HG03095 (cell line): ENCODE results near the gene TSN.
"Not testable (repeated sequence)": the region's sequence is repeated elsewhere in the genome, so short reads cannot be mapped to it uniquely, and the experiment has no call there.

Source experiments
- ATAC-seq: cut with Tn5 transposase; IDR thresholded peaks from one replicate; pipeline ENCODE4 v1.9.1; 2021; ENCODE audit warnings: moderate library complexity; ENCODE audit not compliant: unreplicated experiment

TSN gene

GRCh38 chr2:121755237-121756111, at the start of gene TSN:
Gene TSN, plus strand, starts transcription at chr2:121755651. Its CDS starts 129 bp downstream, at chr2:121755780.
- peak; percentile 100 for ATAC-seq

GRCh38 chr2:121705958-121706357, 49.5 kb upstream of the TSN start:
- no peak for ATAC-seq

DNA sequence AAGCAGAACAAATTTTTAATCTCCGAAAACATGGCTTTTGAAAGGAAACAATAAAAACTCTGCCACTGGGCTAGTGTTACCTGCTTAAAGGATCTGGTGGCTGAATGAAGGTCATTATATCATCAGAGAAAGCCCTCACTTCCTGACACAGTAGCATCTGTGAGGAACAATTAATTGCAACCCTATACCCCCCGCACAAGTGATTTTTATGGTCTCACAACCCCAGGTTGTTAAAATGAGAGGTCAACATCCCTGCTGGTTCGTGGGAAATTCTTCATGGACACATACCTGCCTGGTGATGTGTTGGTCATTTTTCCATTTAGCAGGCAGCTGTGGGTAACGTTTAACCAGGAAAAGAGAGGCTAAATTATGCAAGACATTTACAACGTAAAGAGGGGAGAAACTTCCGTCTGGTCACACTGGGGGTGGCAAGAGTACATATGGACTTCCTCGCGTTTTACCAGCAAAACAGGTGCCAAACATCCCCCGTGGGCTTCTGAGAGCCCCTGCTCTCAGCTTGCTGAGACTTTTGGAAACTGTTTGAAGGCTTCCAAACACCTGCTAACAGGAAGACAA, 48.0 kb upstream of the TSN start:
- ATAC-seq = no peak

DNA sequence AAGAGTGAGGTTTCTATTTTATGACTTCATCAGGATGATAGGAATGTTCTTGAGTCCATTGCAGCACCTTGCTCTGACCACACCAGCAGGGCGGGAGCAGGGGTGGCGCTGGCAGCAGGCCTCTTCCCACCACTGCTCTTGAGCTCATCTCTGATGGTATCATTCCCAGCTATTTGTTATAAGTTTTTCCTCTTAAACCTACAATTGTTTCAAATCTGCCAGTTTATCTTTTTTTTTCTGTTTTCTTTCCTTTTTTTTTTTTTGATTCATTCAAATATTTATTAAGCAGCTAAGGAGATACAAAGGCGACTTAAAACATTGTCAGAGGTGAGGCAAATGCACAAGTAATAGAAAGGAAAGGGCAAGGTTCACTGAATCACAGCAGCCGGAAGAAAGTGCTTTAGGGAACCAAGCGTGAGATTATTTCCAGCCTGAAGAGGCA, 47.5 kb upstream of the TSN start:
- no peak for ATAC-seq

- no peak for ATAC-seq
Observed at GRCh38 chr2:121709776-121710469, 45.5 kb upstream of the TSN start.

- no peak for ATAC-seq
Observed at GRCh38 chr2:121710470-121711170, 44.8 kb upstream of the TSN start.

- not testable (repeated sequence) for ATAC-seq
Observed at GRCh38 chr2:121711481-121711880, 44.0 kb upstream of the TSN start.

DNA sequence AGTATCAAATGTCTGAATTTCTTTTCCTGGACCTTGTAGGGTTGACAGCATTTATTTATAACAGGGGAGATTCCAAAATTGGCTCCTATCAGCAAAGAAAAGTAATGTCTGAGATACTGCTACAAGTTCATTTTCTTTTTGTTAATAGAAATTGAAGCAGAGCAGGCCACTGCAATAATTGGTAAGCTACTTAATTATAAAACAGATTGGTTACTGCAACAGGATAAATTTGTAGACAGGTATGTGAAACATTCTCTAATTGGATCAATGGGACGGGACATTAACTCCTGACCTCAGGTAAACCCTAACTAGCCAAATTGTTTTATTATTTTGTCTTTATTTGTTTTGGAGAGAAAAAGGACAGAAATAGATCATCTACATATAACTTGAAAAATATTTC, 39.3 kb upstream of the TSN start:
- no peak for ATAC-seq

DNA sequence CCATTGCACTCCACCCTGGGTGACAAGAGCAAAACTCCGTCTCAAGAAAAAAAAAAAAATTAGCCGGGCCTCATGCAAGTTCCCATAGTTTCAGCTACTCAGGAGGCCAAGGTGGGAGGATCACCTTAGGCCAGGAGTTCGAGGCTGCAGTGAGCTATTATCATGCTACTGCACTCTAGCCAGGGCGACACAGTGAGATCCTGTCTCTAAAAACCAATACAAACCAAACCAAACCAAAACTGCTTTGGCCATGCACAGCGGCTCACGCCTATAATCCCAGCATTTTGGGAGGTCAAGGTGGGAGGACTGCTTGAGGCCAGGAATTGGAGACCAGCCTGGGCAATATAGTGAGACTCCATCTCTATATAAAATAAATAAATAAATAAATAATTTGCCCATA, 37.9 kb upstream of the TSN start:
- ATAC-seq = no peak

GRCh38 chr2:121721926-121722325, 33.5 kb upstream of the TSN start:
- no peak for ATAC-seq

DNA sequence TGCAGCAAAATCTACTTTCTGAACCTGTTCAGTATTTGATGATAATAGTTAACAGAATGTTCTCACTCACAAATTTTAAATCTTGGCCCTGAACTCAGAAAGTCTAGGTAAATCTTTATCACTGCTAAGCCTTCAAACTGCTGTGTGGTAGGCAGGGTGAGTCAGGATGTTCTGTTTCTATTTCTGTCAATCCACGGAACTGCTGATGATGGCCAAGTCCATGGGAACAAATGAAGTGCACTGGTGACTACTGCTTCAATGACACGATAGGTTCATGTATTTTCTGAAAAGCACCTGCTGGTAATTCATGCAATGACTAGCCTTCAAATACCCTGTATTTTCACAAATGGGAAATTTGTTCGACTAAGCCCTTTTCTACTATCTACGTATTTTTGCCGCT, 33.0 kb upstream of the TSN start:
- ATAC-seq = no peak

GRCh38 chr2:121723316-121723715, 32.1 kb upstream of the TSN start:
- no peak for ATAC-seq

- no peak for ATAC-seq
Observed at GRCh38 chr2:121727332-121727731, 28.1 kb upstream of the TSN start.

GRCh38 chr2:121727950-121728349, 27.5 kb upstream of the TSN start:
- ATAC-seq = no peak

DNA sequence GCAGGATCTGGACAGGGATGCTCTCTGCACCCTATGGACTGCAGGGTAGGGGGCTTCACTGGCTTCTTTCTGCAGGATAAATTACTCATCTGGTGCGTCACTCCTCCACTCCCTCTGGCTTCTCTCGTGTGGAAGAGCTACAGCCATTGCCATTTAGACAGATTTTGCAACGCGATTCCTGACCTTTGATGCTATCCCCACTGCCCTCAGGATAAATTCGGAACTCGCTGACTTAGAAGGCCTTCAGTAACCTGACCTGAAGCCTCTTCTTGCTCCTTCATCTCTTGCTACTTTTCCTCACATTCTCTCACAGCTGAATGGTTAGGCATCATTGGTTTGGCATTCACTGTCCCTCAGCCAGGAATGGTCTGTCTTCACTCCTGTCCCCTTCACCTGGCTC, 24.1 kb upstream of the TSN start:
- ATAC-seq = no peak

GRCh38 chr2:121734544-121734943, 20.9 kb upstream of the TSN start:
- not testable (repeated sequence) for ATAC-seq

- ATAC-seq = no peak
Observed at GRCh38 chr2:121735518-121736074, 19.9 kb upstream of the TSN start.

GRCh38 chr2:121736140-121736461, 19.4 kb upstream of the TSN start:
- no peak for ATAC-seq

- peak; percentile 91 for ATAC-seq
Observed at GRCh38 chr2:121736462-121737336, 18.8 kb upstream of the TSN start, which contains the start of gene NIFK. Gene NIFK, minus strand, starts transcription at chr2:121736875. Its CDS starts 25 bp downstream, at chr2:121736850.

GRCh38 chr2:121740973-121741372, 14.5 kb upstream of the TSN start:
- ATAC-seq = no peak
